H1 (cell line): Measurements from ENCODE around the gene SLC35A3. TPM values are rescaled to one million over a fixed set of nuclear protein-coding genes. Genes with fewer than 3 reads are reported as not detected.

Experiments
- ASH2L ChIP-seq: fragments of 200-600, 300-600 bp; sonication (generic); IDR thresholded peaks from one replicate; pipeline ENCODE4 v1.7.1; 2017; ENCODE audit warnings: low read length
- RAD21 ChIP-seq, 2 experiments: IDR thresholded peaks in 1 of 2; conservative IDR thresholded peaks in 1 of 2; 2 replicates each; pipeline ENCODE4 v1.6.1; 2011; ENCODE audit warnings: low read depth in 2 of 2, low read length in 2 of 2, improper control_type of control experiment in 1 of 2, inconsistent platforms in 1 of 2, mild to moderate bottlenecking in 1 of 2, moderate library complexity in 1 of 2
- RXRA ChIP-seq: IDR thresholded peaks from 2 replicates; pipeline ENCODE4 v1.6.1; 2011; ENCODE audit warnings: low read depth, mild to moderate bottlenecking, low read length, moderate library complexity; ENCODE audit not compliant: insufficient read depth
- polyA plus RNA-seq, 7 experiments: library from polyadenylated mRNA; depleted of rRNA in 3 of 7; stranded (reverse) in 5 of 7; unstranded in 2 of 7; fragments of >200 nt in 5 of 7; fragments of 200-250 nt in 2 of 7; gene quantifications; 1 replicate in 5 of 7; 2 replicates in 1 of 7; 4 replicates in 1 of 7; pipeline versions ENCODE4 v1.2.1 to v1.2.3, GENCODE V29; 2011 to 2013; ENCODE audit warnings: missing spikeins in 2 of 7, mixed read lengths in 2 of 7
- total RNA-seq: library from RNA; stranded (reverse); fragmentation: NEBNext Ultra II Directional; extraction: Animal tissue kit (Norgen Biotek cat#: 25700); gene quantifications from 2 replicates; pipeline ENCODE4 v1.2.1, GENCODE V29; 2021

SLC35A3 gene
- total and polyA plus RNA-seq, 2 of the 8 experiments (the other 6 are each of a cell fraction or from before 2014, with no cell fraction given): 3.0 to 13.8 TPM

DNA sequence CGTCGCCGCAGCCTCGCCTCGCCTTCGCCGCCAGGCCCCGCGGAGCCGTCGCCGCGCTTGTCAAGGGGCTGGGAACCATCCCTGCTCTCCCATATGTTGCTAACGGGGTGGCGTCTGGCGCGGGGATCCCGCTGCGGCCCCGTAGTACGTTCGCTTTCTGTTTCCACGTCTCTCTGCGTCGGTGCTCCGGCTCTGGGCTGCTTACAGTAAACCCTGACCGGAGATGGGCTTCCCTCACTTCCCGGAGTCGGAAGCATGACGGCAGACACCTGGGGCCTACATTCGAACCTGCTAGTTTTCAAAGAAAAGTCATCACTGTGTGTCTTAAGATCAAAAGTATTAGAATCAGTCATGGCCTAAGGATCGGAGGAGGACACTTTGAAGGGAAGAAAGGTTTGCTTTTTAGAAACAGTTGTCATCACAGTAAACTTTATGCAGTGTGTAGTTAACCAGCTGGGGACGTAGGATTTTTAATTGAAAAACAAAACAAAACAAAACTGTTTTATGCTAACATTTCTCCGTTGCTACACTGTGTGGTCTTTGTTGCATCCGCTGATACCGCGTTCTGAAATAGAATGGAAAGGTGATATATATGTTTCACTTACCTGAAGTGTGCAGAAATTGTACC is 69.0 kb downstream of the SLC35A3 start (continued):
- no peak for TF ChIP-seq RXRA
- peak; percentile 67 for TF ChIP-seq ASH2L
- no peak for TF ChIP-seq RAD21 (IDR thresholded peaks at IDR 0.05 in 1 of 2, conservative IDR thresholded peaks at IDR 0.05 in 1 of 2; ENCODE audit: low read depth in 2 of 2, low read length in 2 of 2)
